ENCODE measurements around the gene SERPINI2.

SERPINI2 gene

GRCh38 chr3:167497903-167498302, 24.1 kb upstream of the SERPINI2 start:
- TF ChIP-seq CTCF (IDR thresholded peaks at IDR 0.05; ENCODE audit: low read depth, low read length, missing control alignments), result no peak
- no peak for DNase-seq (ENCODE audit: extremely low read depth, low read depth)
- H3K4me3 ChIP-seq (replicated peaks; ENCODE audit: low read depth, low read length), result no peak overlapping the region

GRCh38 chr3:167493244-167493643, 19.4 kb upstream of the SERPINI2 start:
- no peak for DNase-seq (ENCODE audit: extremely low read depth, low read depth)
- no peak for TF ChIP-seq CTCF (IDR thresholded peaks at IDR 0.05; ENCODE audit: low read depth, low read length, missing control alignments)
- H3K4me3 ChIP-seq (replicated peaks; ENCODE audit: low read depth, low read length), result no peak overlapping the region

- no peak overlapping the region for H3K4me3 ChIP-seq (replicated peaks; ENCODE audit: low read depth, low read length)
- no peak for TF ChIP-seq CTCF (IDR thresholded peaks at IDR 0.05; ENCODE audit: low read depth, low read length, missing control alignments)
- no peak for DNase-seq (ENCODE audit: extremely low read depth, low read depth)
Observed at GRCh38 chr3:167491621-167492020, 17.8 kb upstream of the SERPINI2 start.

GRCh38 chr3:167489571-167489970, 15.7 kb upstream of the SERPINI2 start:
- H3K4me3 ChIP-seq (replicated peaks; ENCODE audit: low read depth, low read length), result no peak overlapping the region
- DNase-seq (ENCODE audit: extremely low read depth, low read depth), result no peak
- TF ChIP-seq CTCF (IDR thresholded peaks at IDR 0.05; ENCODE audit: low read depth, low read length, missing control alignments), result no peak

GRCh38 chr3:167487556-167487955, 13.7 kb upstream of the SERPINI2 start:
- no peak overlapping the region for H3K4me3 ChIP-seq (replicated peaks; ENCODE audit: low read depth, low read length)
- DNase-seq (ENCODE audit: extremely low read depth, low read depth), result no peak
- TF ChIP-seq CTCF (IDR thresholded peaks at IDR 0.05; ENCODE audit: low read depth, low read length, missing control alignments), result no peak

GRCh38 chr3:167484551-167484950, 10.7 kb upstream of the SERPINI2 start:
- no peak for DNase-seq (ENCODE audit: extremely low read depth, low read depth)
- no peak overlapping the region for H3K4me3 ChIP-seq (replicated peaks; ENCODE audit: low read depth, low read length)
- no peak for TF ChIP-seq CTCF (IDR thresholded peaks at IDR 0.05; ENCODE audit: low read depth, low read length, missing control alignments)

GRCh38 chr3:167483708-167484475, 10.1 kb upstream of the SERPINI2 start:
- DNase-seq (ENCODE audit: extremely low read depth, low read depth), result no peak
- no peak overlapping the region for H3K4me3 ChIP-seq (replicated peaks; ENCODE audit: low read depth, low read length)
- TF ChIP-seq CTCF (IDR thresholded peaks at IDR 0.05; ENCODE audit: low read depth, low read length, missing control alignments), result no peak

All from HFF-Myc (cell line).